Calu3 (cell line): ENCODE data around the gene IL23A. TPM values are rescaled to one million over a fixed set of nuclear protein-coding genes. Genes with fewer than 3 reads are reported as not detected.
A peak's percentile ranks its signal among the peaks of the same experiment; 100 is the strongest.
"Not testable (repeated sequence)": the region's sequence is repeated elsewhere in the genome, so short reads cannot be mapped to it uniquely, and the experiment has no call there.

Experiments used
- BruUV-seq: library from RNA; stranded (reverse); fragments of 400-500 nt; replicated peaks from 2 replicates; lab custom pipeline; 2021; lab: Mats Ljungman, UMichigan
- CTCF ChIA-PET: fragments of 300-600 bp; sonication (Branson Sonifier 250); formaldehyde crosslinking; loops from one replicate; lab custom pipeline; 2022; ENCODE audit warnings: antibody characterized with exemption; lab: Charles Lee
- DNase-seq: peaks from one replicate; pipeline ENCODE4 v3.0.0; 2022
- H3K27ac Mint-ChIP-seq: one replicate; pipeline ENCODE4 v1.8.0; 2022; ENCODE audit warnings: mixed read lengths; ENCODE audit not compliant: unreplicated experiment
- H3K27me3 Mint-ChIP-seq: one replicate; pipeline ENCODE4 v1.8.0; 2022; ENCODE audit warnings: mixed read lengths; ENCODE audit not compliant: unreplicated experiment
- H3K36me3 Mint-ChIP-seq: one replicate; pipeline ENCODE4 v1.8.0; 2022; ENCODE audit warnings: mild to moderate bottlenecking, moderate library complexity, mixed read lengths; ENCODE audit not compliant: insufficient read depth, unreplicated experiment
- H3K4me1 Mint-ChIP-seq: one replicate; pipeline ENCODE4 v1.8.0; 2022; ENCODE audit warnings: mild to moderate bottlenecking, low read depth, mixed read lengths; ENCODE audit not compliant: unreplicated experiment
- H3K4me3 Mint-ChIP-seq: one replicate; pipeline ENCODE4 v1.8.0; 2022; ENCODE audit warnings: mild to moderate bottlenecking, low read depth, moderate library complexity, mixed read lengths; ENCODE audit not compliant: unreplicated experiment
- H3K9me3 Mint-ChIP-seq: one replicate; pipeline ENCODE4 v1.8.0; 2022; ENCODE audit warnings: low read depth, mixed read lengths; ENCODE audit not compliant: unreplicated experiment
- CTCF ChIP-seq: fragments of 200-600 bp; IDR thresholded peaks from one replicate; pipeline ENCODE4 v1.8.0; 2022; ENCODE audit warnings: antibody characterized with exemption; ENCODE audit not compliant: unreplicated experiment
- intact Hi-C: fragments of 100-400 bp; cut with micrococcal nuclease; formaldehyde crosslinking; loops from one replicate; pipeline ENCODE4 v1.10.0; 2022; ENCODE audit not compliant: unreplicated experiment
- total RNA-seq: library from RNA; stranded (reverse); gene quantifications from 2 replicates; pipeline ENCODE4 v1.2.3, GENCODE V29; 2022

IL23A gene
- total RNA-seq, 1 experiment from 2014 or later, result 2.9 TPM

- no peak for DNase-seq
- TF ChIP-seq CTCF, result no peak
- CTCF ChIA-PET, result no interaction called here
- peak overlapping the region; percentile 42 for H3K27ac Mint-ChIP-seq
- intact Hi-C loops, result no loop called here
- TSS peak; percentile 26 for BruUV-seq
- peaks cover 14% of the 10 kb centered on the region for H3K36me3 Mint-ChIP-seq
- peaks cover 15% of the 10 kb centered on the region for H3K4me1 Mint-ChIP-seq
- no peak overlapping the region for H3K4me3 Mint-ChIP-seq
- H3K27me3 Mint-ChIP-seq, result no peaks in the 10 kb centered on the region
- H3K9me3 Mint-ChIP-seq, result no peaks in the 10 kb centered on the region
These were observed 406 bp downstream of the IL23A start for GRCh38 chr12:56339158-56339422.

GRCh38 chr12:56341616-56342015, 2.9 kb downstream of the IL23A start:
- no peaks in the 10 kb centered on the region for H3K27me3 Mint-ChIP-seq
- CTCF ChIA-PET, result interaction anchor here (0.8 kb wide), 1 partner anchor 11 kb away, joined by 5 read pairs; no protein-coding TSS in a partner anchor

GRCh38 chr12:56342290-56342689, 3.6 kb downstream of the IL23A start:
- intact Hi-C loops, H3K27ac Mint-ChIP-seq, H3K27me3 Mint-ChIP-seq, H3K9me3 Mint-ChIP-seq, H3K4me3 Mint-ChIP-seq, BruUV-seq, DNase-seq: not testable (repeated sequence)
- Mint-ChIP-seq H3K4me1 (peaks cover 15% of the 10 kb centered on the region), H3K36me3 (peaks cover 23% of the 10 kb centered on the region)
- CTCF ChIA-PET, result interaction anchor here (0.7 kb wide), 1 partner anchor 99 kb away, joined by 5 read pairs; no protein-coding TSS in a partner anchor

More at GRCh38 chr12:56341616-56342015, 2.9 kb downstream of the IL23A start:
- H3K9me3 Mint-ChIP-seq, result no peaks in the 10 kb centered on the region
- no peak overlapping the region for H3K27ac Mint-ChIP-seq
- H3K4me1 Mint-ChIP-seq, result peaks cover 15% of the 10 kb centered on the region
- intact Hi-C loops, result no loop called here
- no peak overlapping the region for H3K4me3 Mint-ChIP-seq
- TF ChIP-seq CTCF, result no peak
- peaks cover 18% of the 10 kb centered on the region for H3K36me3 Mint-ChIP-seq
- DNase-seq, result no peak
- BruUV-seq, result no TSS peak

GRCh38 chr12:56346675-56347074, 8.0 kb downstream of the IL23A start:
- Mint-ChIP-seq H3K27me3 (no peaks in the 10 kb centered on the region), H3K4me3 (no peak overlapping the region), H3K36me3 (peaks cover 45% of the 10 kb centered on the region), H3K4me1 (no peaks in the 10 kb centered on the region), H3K27ac (no peak overlapping the region), H3K9me3 (no peaks in the 10 kb centered on the region)
- no TSS peak for BruUV-seq
- CTCF ChIA-PET, result interaction anchor here (0.7 kb wide), 1 partner anchor 829 kb away, joined by 4 read pairs; no protein-coding TSS in a partner anchor
- no peak for TF ChIP-seq CTCF
- intact Hi-C loops, result no loop called here
- no peak for DNase-seq

GRCh38 chr12:56347255-56347654, 8.6 kb downstream of the IL23A start:
- DNase-seq, H3K27ac Mint-ChIP-seq, BruUV-seq, H3K27me3 Mint-ChIP-seq, intact Hi-C loops, H3K4me1 Mint-ChIP-seq, H3K4me3 Mint-ChIP-seq, CTCF ChIA-PET, H3K9me3 Mint-ChIP-seq: not testable (repeated sequence)
- H3K36me3 Mint-ChIP-seq, result peaks cover 45% of the 10 kb centered on the region
